Stomach (tissue), 9 donors: ENCODE measurements around the gene AKIRIN2. TPM values are rescaled to one million over a fixed set of nuclear protein-coding genes. Genes with fewer than 3 reads are reported as not detected.
"Not testable (repeated sequence)": the region's sequence is repeated elsewhere in the genome, so short reads cannot be mapped to it uniquely, and the experiment has no call there.

Source experiments
- DNase-seq, 2 donors: peaks; one replicate each; pipeline versions ENCODE4 v3.0.0 to v3.0.0-alpha.2; 2013 to 2019
- H3K27ac ChIP-seq, 5 donors: fragments of 200-600 bp in 4 of 5; sonication (generic) in 4 of 5; one replicate each; pipeline ENCODE4 v1.5.1; 2013 to 2019; ENCODE audit warnings: mild to moderate bottlenecking in 1 of 5, moderate library complexity in 1 of 5
- H3K27me3 ChIP-seq, 3 donors: fragments of 200-600 bp; sonication (generic); one replicate each; pipeline ENCODE4 v1.5.1; 2017 to 2019; ENCODE audit warnings: mixed run types in 1 of 3
- H3K36me3 ChIP-seq, 4 donors: fragments of 200-600 bp; sonication (generic); 1 replicate in 3 of 4; 2 replicates in 1 of 4; pipeline ENCODE4 v1.5.1; 2016 to 2019
- H3K4me1 ChIP-seq, 4 donors: fragments of 200-600 bp; sonication (generic); one replicate each; pipeline ENCODE4 v1.5.1; 2016 to 2019
- H3K4me3 ChIP-seq, 4 donors: fragments of 200-600 bp; sonication (generic) in 3 of 4; one replicate each; pipeline ENCODE4 v1.5.1; 2016 to 2019; ENCODE audit warnings: mild to moderate bottlenecking in 1 of 4
- H3K9me3 ChIP-seq, 4 donors: fragments of 200-600 bp; sonication (generic); one replicate each; pipeline ENCODE4 v1.5.1; 2016 to 2019
- EP300 ChIP-seq: sonication (generic); formaldehyde crosslinking; IDR thresholded peaks from one replicate; pipeline ENCODE4 v1.6.1; 2017; ENCODE audit warnings: antibody characterized with exemption
- POLR2A ChIP-seq, 4 donors: fragments of 450-650 bp; IDR thresholded peaks; one replicate each; pipeline ENCODE4 v1.6.1; 2016; ENCODE audit warnings: antibody characterized with exemption in 4 of 4, control low read depth in 2 of 4, mild to moderate bottlenecking in 1 of 4, moderate library complexity in 1 of 4
- POLR2AphosphoS5 ChIP-seq, 3 donors: sonication (generic); formaldehyde crosslinking; IDR thresholded peaks; one replicate each; pipeline ENCODE4 v1.6.1; 2016; ENCODE audit warnings: antibody characterized with exemption in 3 of 3
- WGBS, 5 donors: extraction: QIAGEN DNeasy Blood & Tissue Kit in 3 of 5; methylation state at CpG; one replicate each; pipeline versions ENCODE4 v1.1.5 to v1.1.7; 2013 to 2018; 5-methylcytosine and 5-hydroxymethylcytosine counted together
- intact Hi-C: fragments of 100-400 bp; cut with DNase I; formaldehyde crosslinking; loops from one replicate; pipeline ENCODE4 v1.15.1; 2023; ENCODE audit warnings: low total_unique reads
- polyA plus RNA-seq, 3 donors: library from polyadenylated mRNA; stranded (reverse); fragments of 200-250 nt; gene quantifications; one replicate each; pipeline ENCODE4 v1.2.3, GENCODE V29; 2013
- total RNA-seq, 5 donors: library from RNA; depleted of rRNA; stranded (reverse); fragments of >200 nt; gene quantifications; one replicate each; pipeline versions ENCODE4 v1.1.0 to v1.2.3, GENCODE V29; 2014 to 2016
- TF ChIP-seq, protein P1 (sequence below), 7 experiments: fragments of 450-650 bp in 4 of 7; fragments of 200-600 bp in 3 of 7; sonication (generic) in 3 of 7; IDR thresholded peaks; one replicate each; pipeline ENCODE4 v1.5.1; 2016 to 2019; ENCODE audit warnings: antibody characterized with exemption in 7 of 7, control low read depth in 2 of 7, mild to moderate bottlenecking in 1 of 7
- donor health status: healthy with polysubstance abuse.
- donor health status: Bipolar disorder and iron deficiency.
- donor health status: healthy.

AKIRIN2 gene
- total and polyA plus RNA-seq, 8 donors: 0.58 to 49.0 (median 12.7) TPM

DNA sequence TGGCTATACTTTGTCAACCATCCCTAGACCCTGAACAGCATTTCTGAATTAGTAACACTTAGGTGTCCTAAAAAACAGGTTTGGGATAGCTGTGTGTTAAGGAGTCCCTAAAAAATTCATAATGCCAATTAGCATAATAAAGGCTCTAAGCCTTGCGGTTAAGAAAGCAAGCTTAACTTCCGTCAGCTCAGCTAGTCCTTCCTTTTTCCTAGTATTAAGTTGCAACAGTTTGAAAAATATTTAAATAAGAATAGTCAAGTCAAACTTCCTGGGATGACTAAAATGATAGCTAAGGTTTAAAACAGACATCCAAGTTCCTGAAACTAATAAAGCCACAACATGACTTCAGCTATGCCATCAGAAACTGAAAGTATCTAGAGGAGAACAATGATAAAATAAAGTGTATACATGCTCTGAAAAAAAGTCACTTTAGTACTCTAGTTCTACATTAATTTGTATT is 3.5 kb downstream of the AKIRIN2 start:
- peak in 1 of 2 donors; percentile 36 for DNase-seq
- WGBS, 5 donors: 4 to 19% (median 14%) methylated on average over 2 of the region's 2 CpGs
- TF ChIP-seq POLR2A (IDR thresholded peaks at IDR 0.05) (no peak), EP300 (no peak), POLR2AphosphoS5 (IDR thresholded peaks at IDR 0.05) (no peak)
- TF ChIP-seq, protein P1, sequence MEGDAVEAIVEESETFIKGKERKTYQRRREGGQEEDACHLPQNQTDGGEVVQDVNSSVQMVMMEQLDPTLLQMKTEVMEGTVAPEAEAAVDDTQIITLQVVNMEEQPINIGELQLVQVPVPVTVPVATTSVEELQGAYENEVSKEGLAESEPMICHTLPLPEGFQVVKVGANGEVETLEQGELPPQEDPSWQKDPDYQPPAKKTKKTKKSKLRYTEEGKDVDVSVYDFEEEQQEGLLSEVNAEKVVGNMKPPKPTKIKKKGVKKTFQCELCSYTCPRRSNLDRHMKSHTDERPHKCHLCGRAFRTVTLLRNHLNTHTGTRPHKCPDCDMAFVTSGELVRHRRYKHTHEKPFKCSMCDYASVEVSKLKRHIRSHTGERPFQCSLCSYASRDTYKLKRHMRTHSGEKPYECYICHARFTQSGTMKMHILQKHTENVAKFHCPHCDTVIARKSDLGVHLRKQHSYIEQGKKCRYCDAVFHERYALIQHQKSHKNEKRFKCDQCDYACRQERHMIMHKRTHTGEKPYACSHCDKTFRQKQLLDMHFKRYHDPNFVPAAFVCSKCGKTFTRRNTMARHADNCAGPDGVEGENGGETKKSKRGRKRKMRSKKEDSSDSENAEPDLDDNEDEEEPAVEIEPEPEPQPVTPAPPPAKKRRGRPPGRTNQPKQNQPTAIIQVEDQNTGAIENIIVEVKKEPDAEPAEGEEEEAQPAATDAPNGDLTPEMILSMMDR (IDR thresholded peaks at IDR 0.05): no peak
- peak overlapping the region; percentile 81 to 92 (median 87) for H3K4me3 ChIP-seq
- H3K27me3 ChIP-seq: no peaks in the 10 kb centered on the region
- no peaks in the 10 kb centered on the region for H3K36me3 ChIP-seq
- H3K27ac ChIP-seq: peak overlapping the region in 4 of 5 donors; percentile 24 to 99 (median 98)
- intact Hi-C loops: no loop called here
- peaks cover 32 to 76% (median 50%) of the 10 kb centered on the region in 4 donors for H3K4me1 ChIP-seq
- H3K9me3 ChIP-seq: no peaks in the 10 kb centered on the region

DNA sequence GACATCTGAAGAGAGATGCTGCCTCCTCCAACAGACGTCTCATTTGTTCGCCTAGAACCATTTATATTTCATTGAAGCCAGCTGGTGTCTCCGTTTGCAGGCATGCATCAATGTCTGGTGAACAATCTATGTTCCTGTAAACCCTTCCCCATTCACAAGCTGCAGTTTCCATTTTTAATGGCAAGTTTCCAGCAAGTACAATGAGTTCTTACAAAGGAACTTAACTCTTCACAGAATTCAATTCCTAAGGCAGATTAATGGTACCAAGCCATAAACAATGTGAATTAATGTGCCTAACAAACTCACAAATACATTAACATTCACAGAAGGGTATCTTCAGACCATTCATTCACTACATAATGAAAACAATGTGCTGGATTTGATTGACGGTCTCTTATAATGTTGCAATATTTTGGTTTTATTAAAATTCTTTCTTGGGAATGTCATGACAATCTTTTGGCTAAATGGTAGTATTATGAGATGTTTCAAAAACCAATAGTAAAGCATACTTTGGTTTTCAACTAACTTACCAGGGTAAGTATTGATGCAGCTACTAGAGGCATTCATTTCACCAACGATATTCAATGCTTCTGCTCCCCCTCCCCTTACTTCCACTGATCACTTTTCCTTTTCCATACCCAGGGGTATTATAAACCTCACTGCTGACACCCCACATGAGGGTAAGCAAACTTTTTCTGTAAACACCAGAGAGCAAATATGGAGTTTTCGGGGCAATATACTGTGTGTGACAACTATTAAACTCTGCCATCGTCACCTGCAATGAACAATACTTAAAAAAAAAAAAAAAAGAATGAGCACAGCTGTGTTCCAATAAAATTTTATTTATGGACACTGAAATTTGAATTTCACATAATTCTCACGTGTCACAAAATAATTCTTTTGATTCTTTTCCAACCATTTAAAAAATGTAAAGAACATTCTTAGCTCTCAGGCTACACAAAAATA is 4.2 kb downstream of the AKIRIN2 start:
- H3K4me3 ChIP-seq: peak overlapping the region; percentile 81 to 92 (median 87)
- H3K4me1 ChIP-seq: peaks cover 30 to 80% (median 50%) of the 10 kb centered on the region in 4 donors
- peak in 1 of 2 donors; percentile 77 for DNase-seq
- intact Hi-C loops: no loop called here
- WGBS, 5 donors: 36 to 43% (median 39%) methylated on average over 8 of the region's 8 CpGs
- H3K9me3 ChIP-seq: no peaks in the 10 kb centered on the region
- no peak for TF ChIP-seq EP300
- TF ChIP-seq, protein P1 (IDR thresholded peaks at IDR 0.05): no peak
- no peak for TF ChIP-seq POLR2A (IDR thresholded peaks at IDR 0.05)
- TF ChIP-seq POLR2AphosphoS5 (IDR thresholded peaks at IDR 0.05): no peak
- no peaks in the 10 kb centered on the region for H3K27me3 ChIP-seq
- H3K36me3 ChIP-seq: no peaks in the 10 kb centered on the region
- H3K27ac ChIP-seq: peak overlapping the region in 4 of 5 donors; percentile 24 to 99 (median 98)

DNA sequence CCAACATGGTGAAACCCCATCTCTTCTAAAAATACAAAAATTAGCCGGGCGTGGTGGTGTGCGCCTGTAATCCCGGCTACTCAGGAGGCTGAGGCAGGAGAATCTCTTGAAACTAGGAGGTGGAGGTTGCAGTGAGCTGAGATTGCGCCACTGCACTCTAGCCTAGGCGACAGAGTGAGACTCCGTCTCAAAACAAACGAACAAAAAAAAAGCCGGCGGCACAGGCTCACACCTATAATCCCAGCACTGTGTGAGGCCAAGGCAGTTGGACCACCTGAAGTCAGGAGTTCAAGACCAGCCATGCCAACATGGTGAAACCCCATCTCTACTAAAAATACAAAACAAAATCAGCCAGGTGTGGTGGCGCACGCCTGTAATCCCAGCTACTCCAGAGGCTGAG is 5.2 kb downstream of the AKIRIN2 start:
- H3K4me3 ChIP-seq, intact Hi-C loops, H3K27me3 ChIP-seq, H3K9me3 ChIP-seq, H3K36me3 ChIP-seq, DNase-seq, H3K27ac ChIP-seq: not testable (repeated sequence)
- peaks cover 31 to 85% (median 55%) of the 10 kb centered on the region in 4 donors for H3K4me1 ChIP-seq
- WGBS, 5 donors: 91 to 96% (median 95%) methylated on average over 12 of the region's 12 CpGs

DNA sequence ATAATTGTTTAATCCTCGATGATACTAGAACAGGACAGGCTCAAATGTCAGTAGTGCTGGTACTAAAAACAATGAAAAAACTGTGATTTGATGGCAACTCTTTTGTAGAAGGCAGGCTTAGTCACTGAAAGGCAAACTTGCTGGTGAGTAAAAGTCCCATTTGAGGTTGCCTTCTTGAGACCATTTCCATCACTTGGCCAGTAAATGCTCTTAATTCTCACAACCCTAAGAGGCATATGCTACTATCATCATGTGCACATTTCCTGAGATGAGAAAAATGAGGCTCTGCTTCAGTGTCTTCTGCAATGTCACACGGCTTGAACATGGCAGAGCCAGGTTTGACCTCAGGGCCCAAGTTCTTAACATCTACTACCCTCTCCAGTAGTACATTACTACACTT is 9.9 kb downstream of the AKIRIN2 start:
- H3K4me3 ChIP-seq: no peak overlapping the region
- no peaks in the 10 kb centered on the region for H3K27me3 ChIP-seq
- TF ChIP-seq POLR2AphosphoS5 (IDR thresholded peaks at IDR 0.05) (no peak), POLR2A (IDR thresholded peaks at IDR 0.05) (no peak), EP300 (no peak)
- TF ChIP-seq, protein P1 (IDR thresholded peaks at IDR 0.05): no peak
- H3K4me1 ChIP-seq: peaks cover 22 to 100% (median 57%) of the 10 kb centered on the region in 4 donors
- H3K27ac ChIP-seq: no peak overlapping the region
- no peak for DNase-seq
- intact Hi-C loops: no loop called here
- no peaks in the 10 kb centered on the region for H3K9me3 ChIP-seq
- 68 to 74% (median 73%) methylated on average over 2 of the region's 2 CpGs for WGBS, 5 donors
- H3K36me3 ChIP-seq: peaks cover 0 to 5% (median 0%) of the 10 kb centered on the region in 4 donors
